ENCODE results near the gene SUSD4.

GRCh38 chr1:223233019-223233409 lies 131.0 kb downstream of the SUSD4 start:
- TF ChIP-seq, protein P1, sequence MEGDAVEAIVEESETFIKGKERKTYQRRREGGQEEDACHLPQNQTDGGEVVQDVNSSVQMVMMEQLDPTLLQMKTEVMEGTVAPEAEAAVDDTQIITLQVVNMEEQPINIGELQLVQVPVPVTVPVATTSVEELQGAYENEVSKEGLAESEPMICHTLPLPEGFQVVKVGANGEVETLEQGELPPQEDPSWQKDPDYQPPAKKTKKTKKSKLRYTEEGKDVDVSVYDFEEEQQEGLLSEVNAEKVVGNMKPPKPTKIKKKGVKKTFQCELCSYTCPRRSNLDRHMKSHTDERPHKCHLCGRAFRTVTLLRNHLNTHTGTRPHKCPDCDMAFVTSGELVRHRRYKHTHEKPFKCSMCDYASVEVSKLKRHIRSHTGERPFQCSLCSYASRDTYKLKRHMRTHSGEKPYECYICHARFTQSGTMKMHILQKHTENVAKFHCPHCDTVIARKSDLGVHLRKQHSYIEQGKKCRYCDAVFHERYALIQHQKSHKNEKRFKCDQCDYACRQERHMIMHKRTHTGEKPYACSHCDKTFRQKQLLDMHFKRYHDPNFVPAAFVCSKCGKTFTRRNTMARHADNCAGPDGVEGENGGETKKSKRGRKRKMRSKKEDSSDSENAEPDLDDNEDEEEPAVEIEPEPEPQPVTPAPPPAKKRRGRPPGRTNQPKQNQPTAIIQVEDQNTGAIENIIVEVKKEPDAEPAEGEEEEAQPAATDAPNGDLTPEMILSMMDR (conservative IDR thresholded peaks at IDR 0.05) = no peak
- no peak for TF ChIP-seq EZH2 (IDR thresholded peaks at IDR 0.05; ENCODE audit: low read depth)

Data from PC-9 (cell line).